Osteoblast (primary cell): ENCODE data around the gene NELL2. TPM values are rescaled to one million over a fixed set of nuclear protein-coding genes. Genes with fewer than 3 reads are reported as not detected.

ENCODE experiments used
- DNase-seq: peaks from one replicate; pipeline ENCODE4 v3.0.0; 2011; ENCODE audit warnings: low spot score, mixed read lengths; ENCODE audit not compliant: insufficient read length; ENCODE audit errors: missing footprints
- H2AFZ ChIP-seq: 2 replicates; pipeline ENCODE4 v1.6.0; 2011; ENCODE audit warnings: mild to moderate bottlenecking, low read length
- H3K27ac ChIP-seq: 2 replicates; pipeline ENCODE4 v1.5.1; 2011; ENCODE audit warnings: mild to moderate bottlenecking, low read depth, low read length, moderate library complexity
- H3K27me3 ChIP-seq: 2 replicates; pipeline ENCODE4 v1.6.0; 2012; ENCODE audit warnings: mild to moderate bottlenecking, control low read depth, inconsistent platforms, low read length, moderate library complexity; ENCODE audit not compliant: insufficient read depth
- H3K36me3 ChIP-seq: 2 replicates; pipeline ENCODE4 v1.5.1; 2011; ENCODE audit warnings: mild to moderate bottlenecking, low read length, control low read depth, moderate library complexity; ENCODE audit not compliant: insufficient read depth
- H3K4me1 ChIP-seq: 2 replicates; pipeline ENCODE4 v1.5.1; 2011; ENCODE audit warnings: mild to moderate bottlenecking, low read length, control low read depth, moderate library complexity; ENCODE audit not compliant: insufficient read depth
- H3K4me2 ChIP-seq: 2 replicates; pipeline ENCODE4 v1.6.0; 2011; ENCODE audit warnings: mild to moderate bottlenecking, low read length; ENCODE audit not compliant: insufficient read depth
- H3K4me3 ChIP-seq: fragments of 200-600 bp; sonication (generic); 3 replicates; pipeline ENCODE4 v1.5.1; 2012; ENCODE audit warnings: mild to moderate bottlenecking, low read length, inconsistent platforms; ENCODE audit not compliant: insufficient read depth
- H3K79me2 ChIP-seq: 2 replicates; pipeline ENCODE4 v1.6.0; 2012; ENCODE audit warnings: mild to moderate bottlenecking, low read length, control low read depth, inconsistent platforms; ENCODE audit not compliant: insufficient read depth
- H3K9me3 ChIP-seq: 2 replicates; pipeline ENCODE4 v1.5.1; 2011; ENCODE audit warnings: low read depth, low read length, control low read depth
- H4K20me1 ChIP-seq: 2 replicates; pipeline ENCODE4 v1.6.0; 2012; ENCODE audit warnings: mild to moderate bottlenecking, low read length, control low read depth; ENCODE audit not compliant: insufficient read depth
- total RNA-seq: library from RNA; depleted of rRNA; stranded (reverse); fragments of >200 nt; gene quantifications from 2 replicates; pipeline ENCODE4 v1.2.3, GENCODE V29; 2012
- TF ChIP-seq, protein P1 (sequence below): IDR thresholded peaks from 2 replicates; pipeline ENCODE4 v1.5.1; 2011; ENCODE audit warnings: mild to moderate bottlenecking, low read depth, low read length, moderate library complexity; ENCODE audit errors: extremely low read depth

Gene NELL2
- total RNA-seq, 1 donor = not detected

DNA sequence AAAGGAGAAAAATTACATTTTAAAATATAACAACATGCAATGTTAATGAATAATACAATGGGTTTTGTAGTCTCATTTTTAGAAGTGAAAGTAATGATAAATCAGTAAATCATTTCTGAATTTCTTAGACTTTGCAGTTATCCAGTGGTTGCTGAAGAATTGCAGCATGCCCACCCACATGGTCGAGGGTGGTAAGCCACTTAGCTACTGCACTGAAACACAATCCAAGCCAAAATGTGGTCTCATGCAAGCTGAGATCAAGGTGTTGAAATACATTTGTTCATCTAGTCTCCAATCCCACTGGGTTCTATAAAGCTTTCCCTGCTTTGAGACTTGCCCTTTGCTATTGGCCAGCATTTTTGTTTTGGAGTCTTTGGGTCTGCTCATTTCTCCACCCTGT, 247.9 kb downstream of the NELL2 start:
- no peak for DNase-seq
- TF ChIP-seq, protein P1, sequence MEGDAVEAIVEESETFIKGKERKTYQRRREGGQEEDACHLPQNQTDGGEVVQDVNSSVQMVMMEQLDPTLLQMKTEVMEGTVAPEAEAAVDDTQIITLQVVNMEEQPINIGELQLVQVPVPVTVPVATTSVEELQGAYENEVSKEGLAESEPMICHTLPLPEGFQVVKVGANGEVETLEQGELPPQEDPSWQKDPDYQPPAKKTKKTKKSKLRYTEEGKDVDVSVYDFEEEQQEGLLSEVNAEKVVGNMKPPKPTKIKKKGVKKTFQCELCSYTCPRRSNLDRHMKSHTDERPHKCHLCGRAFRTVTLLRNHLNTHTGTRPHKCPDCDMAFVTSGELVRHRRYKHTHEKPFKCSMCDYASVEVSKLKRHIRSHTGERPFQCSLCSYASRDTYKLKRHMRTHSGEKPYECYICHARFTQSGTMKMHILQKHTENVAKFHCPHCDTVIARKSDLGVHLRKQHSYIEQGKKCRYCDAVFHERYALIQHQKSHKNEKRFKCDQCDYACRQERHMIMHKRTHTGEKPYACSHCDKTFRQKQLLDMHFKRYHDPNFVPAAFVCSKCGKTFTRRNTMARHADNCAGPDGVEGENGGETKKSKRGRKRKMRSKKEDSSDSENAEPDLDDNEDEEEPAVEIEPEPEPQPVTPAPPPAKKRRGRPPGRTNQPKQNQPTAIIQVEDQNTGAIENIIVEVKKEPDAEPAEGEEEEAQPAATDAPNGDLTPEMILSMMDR = no peak
- no peaks in the 10 kb centered on the region for H3K27me3 ChIP-seq

DNA sequence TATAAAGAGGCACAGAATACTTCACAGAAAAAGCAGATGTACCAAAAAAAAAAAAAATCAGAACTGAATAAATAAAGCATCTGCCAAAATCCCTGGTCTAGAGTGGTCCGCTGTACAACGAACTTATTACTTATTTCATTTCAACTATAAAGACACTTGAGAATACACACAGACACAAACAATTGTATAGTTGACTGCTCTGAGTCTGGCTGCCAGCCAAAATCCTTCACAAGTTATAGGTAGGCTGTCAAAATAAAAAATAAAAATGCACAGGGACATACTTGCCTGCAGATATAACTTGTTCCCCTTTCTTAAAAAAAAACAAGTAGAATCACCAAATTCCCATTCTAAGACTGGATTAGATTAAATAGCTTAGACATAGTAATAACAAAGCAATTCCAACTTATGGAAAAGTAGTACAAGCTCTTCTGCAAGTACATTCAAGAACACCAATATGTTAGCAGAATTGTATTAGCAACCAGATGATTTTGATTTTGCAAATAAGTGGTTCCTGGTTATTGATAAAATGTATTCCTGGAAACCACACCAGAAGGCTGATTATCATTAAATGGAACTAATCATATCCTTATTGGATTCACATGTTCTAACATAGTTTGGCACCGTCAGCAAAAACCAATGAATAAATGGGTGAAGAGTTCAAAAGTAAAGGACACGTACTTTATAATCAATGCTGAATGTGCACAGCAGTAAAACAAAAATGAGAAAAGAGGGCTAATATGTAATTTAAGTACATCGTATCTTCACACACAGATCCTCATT, 248.5 kb downstream of the NELL2 start:
- TF ChIP-seq, protein P1 = no peak
- H3K4me3 ChIP-seq = no peak overlapping the region
- no peaks in the 10 kb centered on the region for H3K36me3 ChIP-seq
- no peak overlapping the region for H3K4me2 ChIP-seq
- no peaks in the 10 kb centered on the region for H3K9me3 ChIP-seq
- DNase-seq = no peak
- no peaks in the 10 kb centered on the region for H4K20me1 ChIP-seq
- H3K4me1 ChIP-seq = no peaks in the 10 kb centered on the region
- H3K27ac ChIP-seq = no peak overlapping the region
- no peak overlapping the region for H2AFZ ChIP-seq
- H3K79me2 ChIP-seq = no peaks in the 10 kb centered on the region
- no peaks in the 10 kb centered on the region for H3K27me3 ChIP-seq

More for the DNA sequence above, 247.9 kb downstream of the NELL2 start:
- no peaks in the 10 kb centered on the region for H4K20me1 ChIP-seq
- no peak overlapping the region for H2AFZ ChIP-seq
- H3K27ac ChIP-seq = no peak overlapping the region
- H3K36me3 ChIP-seq = no peaks in the 10 kb centered on the region
- no peaks in the 10 kb centered on the region for H3K79me2 ChIP-seq
- H3K4me1 ChIP-seq = no peaks in the 10 kb centered on the region
- no peak overlapping the region for H3K4me3 ChIP-seq
- no peaks in the 10 kb centered on the region for H3K9me3 ChIP-seq
- H3K4me2 ChIP-seq = no peak overlapping the region

GRCh38 chr12:44626883-44627282, 249.2 kb downstream of the NELL2 start:
- no peak overlapping the region for H3K4me2 ChIP-seq
- H3K9me3 ChIP-seq = no peaks in the 10 kb centered on the region
- no peak overlapping the region for H3K27ac ChIP-seq
- no peaks in the 10 kb centered on the region for H3K4me1 ChIP-seq
- no peaks in the 10 kb centered on the region for H3K79me2 ChIP-seq
- DNase-seq = no peak
- H3K4me3 ChIP-seq = no peak overlapping the region
- H3K27me3 ChIP-seq = no peaks in the 10 kb centered on the region
- no peaks in the 10 kb centered on the region for H4K20me1 ChIP-seq
- TF ChIP-seq, protein P1 = no peak
- no peak overlapping the region for H2AFZ ChIP-seq
- no peaks in the 10 kb centered on the region for H3K36me3 ChIP-seq

GRCh38 chr12:44618946-44619345, 257.2 kb downstream of the NELL2 start:
- Histone ChIP-seq H3K79me2 (no peaks in the 10 kb centered on the region), H3K27me3 (no peaks in the 10 kb centered on the region), H2AFZ (no peak overlapping the region), H3K36me3 (no peaks in the 10 kb centered on the region), H4K20me1 (no peaks in the 10 kb centered on the region), H3K4me1 (no peaks in the 10 kb centered on the region), H3K4me2 (no peak overlapping the region), H3K4me3 (no peak overlapping the region), H3K9me3 (no peaks in the 10 kb centered on the region), H3K27ac (no peak overlapping the region)
- TF ChIP-seq, protein P1 = no peak
- no peak for DNase-seq
